SIG-M5 treated with dmso at 0.1 percent for 504 hours (cell line): ENCODE measurements around the gene ZNF780A.
"Not testable (repeated sequence)": the region's sequence is repeated elsewhere in the genome, so short reads cannot be mapped to it uniquely, and the experiment has no call there.

Experiments
- DNase-seq: peaks from one replicate; lab custom pipeline; 2025; ENCODE audit not compliant: unreplicated experiment; lab: John Stamatoyannopoulos, UW

ZNF780A gene

DNA sequence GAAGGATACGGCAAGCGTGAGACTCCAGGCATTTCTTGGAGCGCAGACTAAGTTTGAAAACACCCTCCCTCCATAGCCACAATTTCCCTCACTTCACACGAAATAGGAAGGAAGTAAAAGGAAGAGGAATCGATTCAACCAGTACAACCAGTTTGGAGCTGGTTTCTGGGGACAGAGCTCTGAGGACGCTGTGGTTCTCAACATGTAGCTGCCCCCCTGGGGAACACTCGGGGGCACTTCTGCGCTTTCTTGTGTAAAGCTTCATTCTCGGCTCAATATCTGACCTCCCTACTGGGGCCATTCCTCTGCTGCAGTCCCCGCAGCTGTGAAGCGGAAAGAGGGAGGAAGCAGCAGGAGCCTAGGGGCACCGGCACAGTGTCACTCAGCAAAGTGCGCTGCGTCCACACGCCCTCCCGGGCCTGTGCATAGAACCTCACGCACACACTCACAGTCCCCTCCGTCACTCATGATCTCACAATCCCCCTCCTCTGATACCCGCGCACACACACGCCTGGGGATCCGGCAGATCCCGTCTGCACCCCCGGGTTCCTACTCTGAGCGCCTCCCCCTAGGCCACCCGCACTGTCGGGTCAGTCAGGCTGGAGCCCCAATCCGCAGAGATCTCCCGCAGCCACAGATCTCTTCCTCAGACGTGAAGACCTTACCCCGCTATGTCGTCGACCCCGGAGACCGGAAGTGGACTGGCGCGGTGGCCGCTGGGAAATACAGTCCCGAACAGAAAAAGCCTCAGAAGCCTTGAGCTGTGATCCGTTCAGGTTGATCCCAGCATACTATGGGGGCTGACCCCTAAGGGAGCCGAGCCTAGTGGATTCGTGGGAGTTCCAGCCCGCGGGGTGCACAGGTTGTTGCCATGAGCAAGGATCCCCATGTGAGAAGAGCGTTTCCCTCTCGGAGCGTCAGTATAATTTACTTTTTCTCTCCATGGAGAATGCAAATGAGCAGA, at the start of gene ZNF780A:
Gene ZNF780A, minus strand, starts transcription at position 703 of the 964 bp plus-strand sequence. CDS start 6,190 bp downstream, outside the sequence.
- peak; percentile 66 for DNase-seq

- peak; percentile 55 for DNase-seq
Observed at GRCh38 chr19:40139533-40140287, 49.0 kb upstream of the ZNF780A start.

DNA sequence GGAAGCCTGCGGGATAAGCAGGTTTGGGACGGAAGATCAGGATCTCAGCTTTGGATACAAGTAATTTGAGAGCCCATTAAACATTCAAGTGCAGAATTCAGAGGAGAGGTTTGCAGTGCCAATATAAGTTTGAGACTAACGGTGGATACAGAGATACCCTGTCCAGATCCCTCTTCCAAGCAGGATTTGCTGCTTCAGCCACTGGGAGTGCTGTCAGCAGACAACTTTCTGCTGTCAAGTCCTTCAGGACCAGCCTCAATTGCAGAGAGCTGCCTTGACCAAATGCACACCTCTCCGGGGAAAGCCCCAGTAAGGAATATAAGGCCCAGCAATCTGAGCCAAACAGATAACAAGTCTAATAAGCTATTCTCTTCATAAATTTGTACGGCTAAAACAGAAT, 46.1 kb upstream of the ZNF780A start:
- no peak for DNase-seq

DNA sequence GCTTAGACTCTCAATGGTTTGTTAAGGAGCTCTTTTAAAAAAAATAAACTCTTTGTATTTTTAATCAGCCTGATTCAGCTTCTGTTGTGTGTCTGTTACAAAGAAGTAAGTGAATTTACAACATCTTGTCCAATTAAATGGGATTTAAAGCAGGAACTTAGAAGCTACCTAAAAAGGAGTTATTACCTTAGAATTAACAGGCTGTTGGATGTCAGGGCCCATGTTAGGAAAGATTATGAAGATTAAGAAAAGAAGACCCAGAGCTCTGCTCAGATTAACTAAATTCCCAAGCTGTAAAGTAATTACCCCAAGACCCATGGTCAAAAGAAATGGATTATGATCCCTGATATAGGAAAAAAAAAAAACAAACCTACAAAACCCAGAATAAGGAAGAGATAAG, 44.1 kb upstream of the ZNF780A start:
- DNase-seq: no peak

DNA sequence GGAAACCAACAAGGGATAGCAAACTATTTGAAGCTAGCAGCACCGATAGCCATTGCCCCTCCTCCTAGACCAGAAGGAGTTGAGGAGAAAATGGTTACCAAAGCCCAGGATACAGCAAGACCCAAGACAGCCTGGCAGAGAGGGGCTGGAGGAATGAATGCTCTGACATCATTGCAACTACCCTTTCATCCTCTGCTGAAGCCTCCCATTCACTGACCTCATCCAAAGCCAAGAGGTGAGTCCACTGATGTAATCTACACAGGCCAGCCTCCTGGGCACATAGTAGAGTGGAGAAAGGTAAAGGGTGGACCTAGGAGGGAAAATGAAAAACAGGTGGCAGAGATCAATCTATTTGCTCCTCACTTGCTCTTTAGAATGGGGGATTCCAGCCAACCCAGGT, 42.7 kb upstream of the ZNF780A start:
- DNase-seq: no peak

DNA sequence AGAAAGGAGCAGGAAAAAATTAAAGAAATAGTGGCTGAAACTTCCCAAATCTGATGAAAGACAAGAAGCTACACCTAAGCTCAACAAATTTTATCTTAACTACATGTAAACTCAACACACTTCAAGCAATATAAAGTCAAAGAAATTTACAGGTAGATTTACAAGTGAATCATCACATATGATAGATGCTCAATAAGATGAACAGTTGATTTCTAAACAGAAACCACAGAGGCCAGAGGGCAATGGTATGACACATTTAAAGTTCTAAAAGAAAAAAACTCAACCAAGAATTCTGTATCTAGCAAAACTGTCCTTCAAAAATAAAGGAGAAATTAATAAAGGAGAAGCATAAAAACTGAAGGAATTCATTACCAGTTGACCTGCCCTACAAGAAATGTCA, 39.3 kb upstream of the ZNF780A start:
- DNase-seq: no peak

GRCh38 chr19:40129425-40129824, 38.7 kb upstream of the ZNF780A start:
- no peak for DNase-seq

- no peak for DNase-seq
Observed at GRCh38 chr19:40128991-40129390, 38.2 kb upstream of the ZNF780A start.

- DNase-seq: no peak
Observed at GRCh38 chr19:40119380-40119779, 28.6 kb upstream of the ZNF780A start.

DNA sequence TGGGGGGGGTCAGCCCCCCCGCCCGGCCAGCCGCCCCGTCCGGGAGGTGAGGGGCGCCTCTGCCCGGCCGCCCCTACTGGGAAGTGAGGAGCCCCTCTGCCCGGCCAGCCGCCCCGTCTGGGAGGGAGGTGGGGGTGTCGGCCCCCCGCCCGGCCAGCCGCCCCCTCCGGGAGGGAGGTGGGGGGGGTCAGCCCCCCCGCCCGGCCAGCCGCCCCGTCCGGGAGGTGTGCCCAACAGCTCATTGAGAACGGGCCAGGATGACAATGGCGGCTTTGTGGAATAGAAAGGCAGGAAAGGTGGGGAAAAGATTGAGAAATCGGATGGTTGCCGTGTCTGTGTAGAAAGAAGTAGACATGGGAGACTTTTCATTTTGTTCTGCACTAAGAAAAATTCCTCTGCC, 27.9 kb upstream of the ZNF780A start:
- DNase-seq: not testable (repeated sequence)

- no peak for DNase-seq
Observed at GRCh38 chr19:40116075-40116474, 25.3 kb upstream of the ZNF780A start.

DNA sequence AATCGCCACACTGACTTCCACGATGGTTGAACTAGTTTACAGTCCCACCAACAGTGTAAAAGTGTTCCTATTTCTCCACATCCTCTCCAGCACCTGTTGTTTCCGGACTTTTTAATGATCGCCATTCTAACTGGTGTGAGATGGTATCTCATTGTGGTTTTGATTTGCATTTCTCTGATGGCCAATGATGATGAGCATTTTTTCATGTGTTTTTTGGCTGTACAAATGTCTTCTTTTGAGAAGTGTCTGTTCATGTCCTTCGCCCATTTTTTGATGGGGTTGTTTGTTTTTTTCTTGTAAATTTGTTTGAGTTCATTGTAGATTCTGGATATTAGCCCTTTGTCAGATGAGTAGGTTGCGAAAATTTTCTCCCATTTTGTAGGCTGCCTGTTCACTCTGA, 23.4 kb upstream of the ZNF780A start:
- DNase-seq: not testable (repeated sequence)

DNA sequence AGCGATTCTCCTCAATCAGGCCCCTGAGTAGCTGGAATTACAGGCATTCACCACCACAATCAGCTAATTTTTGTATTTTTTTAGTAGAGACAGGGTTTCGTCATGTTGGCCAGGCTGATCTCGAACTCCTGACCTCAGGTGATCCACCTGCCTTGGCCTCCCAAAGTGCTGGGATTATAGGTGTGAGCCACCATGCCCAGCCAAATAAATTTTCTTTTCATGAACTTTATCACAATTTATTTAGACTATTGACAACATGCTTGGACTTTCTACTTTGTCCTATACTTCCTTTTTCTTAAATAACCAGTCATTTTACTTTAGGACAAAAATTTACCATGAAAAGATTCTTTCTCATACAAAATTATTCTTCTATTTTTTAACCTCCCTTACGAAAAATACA, 21.5 kb upstream of the ZNF780A start:
- not testable (repeated sequence) for DNase-seq

GRCh38 chr19:40110570-40110969, 19.8 kb upstream of the ZNF780A start:
- DNase-seq: no peak

DNA sequence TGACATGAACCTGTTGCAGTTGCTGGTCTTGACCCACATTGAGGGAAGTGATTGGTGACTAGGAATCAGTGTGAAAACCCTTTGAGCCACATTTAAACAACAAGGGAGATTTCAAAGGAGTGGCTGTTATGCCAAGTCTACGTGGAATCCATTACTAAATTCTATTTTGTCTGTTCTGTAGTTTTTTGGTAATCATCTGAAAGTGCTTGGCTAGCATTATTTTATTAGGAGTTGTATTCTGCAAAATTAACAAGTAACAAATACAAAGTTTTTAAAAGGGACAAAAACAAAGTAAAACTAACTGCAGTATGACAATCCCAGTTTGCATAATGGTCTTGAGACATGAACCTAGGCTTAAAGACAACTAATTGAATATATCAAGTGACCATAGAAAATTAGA, 14.0 kb upstream of the ZNF780A start:
- no peak for DNase-seq

DNA sequence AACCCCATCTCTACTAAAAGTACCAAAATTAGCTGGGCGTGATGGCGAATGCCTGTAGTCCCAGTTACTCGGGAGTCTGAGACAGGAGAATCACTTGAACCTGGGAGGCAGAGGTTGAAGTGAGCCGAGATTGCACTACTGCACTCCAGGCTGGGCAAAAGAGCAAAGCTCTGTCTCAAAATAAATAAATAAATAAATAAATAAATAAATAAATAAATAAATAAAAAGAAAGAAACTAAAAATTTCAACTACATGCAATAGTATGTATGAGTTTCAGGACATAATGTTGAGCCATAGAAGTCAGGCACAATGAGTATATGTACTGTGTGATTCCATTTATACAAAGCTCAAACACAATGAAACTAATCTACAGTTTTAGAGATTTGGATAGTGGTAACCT, 12.9 kb upstream of the ZNF780A start:
- DNase-seq: no peak

DNA sequence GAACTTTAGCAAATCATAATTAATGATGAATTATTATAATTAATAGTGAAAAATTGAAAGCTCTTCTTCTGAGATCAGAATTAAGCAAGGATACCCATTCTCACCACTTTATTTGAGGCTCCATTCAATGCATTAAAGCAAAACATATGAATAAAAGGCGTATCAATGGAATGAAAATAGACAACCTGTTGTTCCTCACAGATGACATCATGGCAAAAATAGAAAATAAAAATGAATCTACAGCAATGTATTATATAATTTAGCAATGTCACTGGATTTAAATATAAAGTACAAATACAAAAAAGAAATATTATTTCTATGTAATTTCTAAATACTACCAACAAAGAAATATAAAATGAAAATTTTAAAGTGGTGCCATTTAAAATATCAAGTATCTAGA, 11.1 kb upstream of the ZNF780A start:
- DNase-seq: no peak

GRCh38 chr19:40093416-40093815, 2.7 kb upstream of the ZNF780A start:
- DNase-seq: no peak

- DNase-seq: no peak
Observed at GRCh38 chr19:40091205-40092129, 724 bp upstream of the ZNF780A start.

DNA sequence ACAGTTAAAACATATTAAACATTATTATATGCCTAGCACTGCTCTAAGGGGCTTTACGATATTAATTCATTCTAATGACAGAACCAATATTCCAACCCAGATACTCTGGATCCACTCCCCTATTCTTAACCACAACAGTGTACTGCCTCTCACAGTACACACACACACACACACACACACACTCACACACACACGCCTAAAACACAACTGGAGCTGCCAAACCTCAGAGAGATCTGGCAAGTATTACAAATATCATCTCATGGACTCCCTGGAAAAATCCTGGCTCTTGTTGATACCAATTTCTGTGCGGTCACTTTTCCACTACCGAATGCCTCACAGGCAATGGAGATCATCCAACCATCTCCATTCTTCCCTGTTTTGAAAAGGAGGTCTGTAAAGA, 1.3 kb downstream of the ZNF780A start:
- DNase-seq: no peak
